ENCODE measurements around the gene KLHL40.

DNA sequence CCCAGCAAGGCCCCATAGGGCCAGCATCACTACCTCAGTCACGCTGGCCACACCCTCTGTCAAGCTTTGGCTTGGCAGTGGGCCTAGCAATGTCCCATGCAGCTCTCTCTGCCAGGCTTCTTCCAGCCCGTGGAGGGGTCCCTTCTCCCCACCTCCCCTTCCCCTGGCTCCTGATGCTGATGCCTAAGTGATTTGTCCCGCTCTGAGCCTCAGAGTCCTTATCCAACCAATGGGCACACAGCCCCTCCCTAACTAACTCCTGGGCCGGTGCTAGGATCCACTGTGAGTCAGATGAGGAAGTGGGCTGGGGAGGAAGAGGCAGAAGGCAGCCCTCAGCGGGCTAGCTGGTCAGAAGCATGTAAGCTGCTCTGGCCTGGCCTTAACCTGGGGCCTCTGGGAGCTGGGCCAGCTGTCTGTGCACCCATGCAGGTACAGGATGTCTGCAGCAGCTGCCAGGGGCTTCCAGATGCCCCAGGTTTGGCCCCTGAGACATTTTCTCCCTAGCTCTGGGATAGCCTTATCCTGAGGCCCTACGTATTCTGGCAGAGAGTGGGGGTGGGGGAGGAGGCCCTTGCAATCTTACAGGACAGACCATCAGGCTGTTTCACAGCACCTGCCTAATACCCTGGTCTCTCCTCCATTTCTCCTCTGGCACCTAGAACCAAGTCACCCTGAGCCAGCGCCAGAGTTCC lies 32.6 kb upstream of the KLHL40 start:
- TF ChIP-seq, protein P1, sequence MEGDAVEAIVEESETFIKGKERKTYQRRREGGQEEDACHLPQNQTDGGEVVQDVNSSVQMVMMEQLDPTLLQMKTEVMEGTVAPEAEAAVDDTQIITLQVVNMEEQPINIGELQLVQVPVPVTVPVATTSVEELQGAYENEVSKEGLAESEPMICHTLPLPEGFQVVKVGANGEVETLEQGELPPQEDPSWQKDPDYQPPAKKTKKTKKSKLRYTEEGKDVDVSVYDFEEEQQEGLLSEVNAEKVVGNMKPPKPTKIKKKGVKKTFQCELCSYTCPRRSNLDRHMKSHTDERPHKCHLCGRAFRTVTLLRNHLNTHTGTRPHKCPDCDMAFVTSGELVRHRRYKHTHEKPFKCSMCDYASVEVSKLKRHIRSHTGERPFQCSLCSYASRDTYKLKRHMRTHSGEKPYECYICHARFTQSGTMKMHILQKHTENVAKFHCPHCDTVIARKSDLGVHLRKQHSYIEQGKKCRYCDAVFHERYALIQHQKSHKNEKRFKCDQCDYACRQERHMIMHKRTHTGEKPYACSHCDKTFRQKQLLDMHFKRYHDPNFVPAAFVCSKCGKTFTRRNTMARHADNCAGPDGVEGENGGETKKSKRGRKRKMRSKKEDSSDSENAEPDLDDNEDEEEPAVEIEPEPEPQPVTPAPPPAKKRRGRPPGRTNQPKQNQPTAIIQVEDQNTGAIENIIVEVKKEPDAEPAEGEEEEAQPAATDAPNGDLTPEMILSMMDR (conservative IDR thresholded peaks at IDR 0.05 in 1 of 2, IDR thresholded peaks at IDR 0.05 in 1 of 2; ENCODE audit: extremely low read depth in 1 of 2, insufficient read depth in 1 of 2, low read depth in 1 of 2, low read length in 2 of 2), result no peak
- no peak for TF ChIP-seq EZH2 (IDR thresholded peaks at IDR 0.05; ENCODE audit: borderline replicate concordance, low read length)
